Measurements from ENCODE around the gene CACNA1C. TPM values are rescaled to one million over a fixed set of nuclear protein-coding genes. Genes with fewer than 3 reads are reported as not detected.

Gene CACNA1C
- total RNA-seq, 1 experiment from 2014 or later: not detected

- Histone ChIP-seq H3K27ac (no peak overlapping the region), H3F3A (ENCODE audit: insufficient read depth, low read depth) (no peaks in the 10 kb centered on the region), H3K9me2 (ENCODE audit: insufficient read depth) (no peaks in the 10 kb centered on the region), H3K4me3 (no peak overlapping the region), H2AFZ (no peak overlapping the region), H3K9me3 (ENCODE audit: insufficient read depth, low read depth) (no peaks in the 10 kb centered on the region), H3K27me3 (ENCODE audit: insufficient read depth, low read depth) (peaks cover 100% of the 10 kb centered on the region), H4K20me1 (ENCODE audit: insufficient read depth) (peaks cover 4% of the 10 kb centered on the region; the same call in 1 of the 2 replicates), H3K4me1 (replicated peaks; ENCODE audit: insufficient read depth) (no peaks in the 10 kb centered on the region), H3K36me3 (ENCODE audit: low read depth) (no peaks in the 10 kb centered on the region), H3K79me2 (ENCODE audit: low read depth) (no peaks in the 10 kb centered on the region), H3K4me2 (no peak overlapping the region)
- BruUV-seq (replicated peaks): no TSS peak
- no peak for TF ChIP-seq CTCF (conservative IDR thresholded peaks at IDR 0.05)
- TF ChIP-seq EZH2 (IDR thresholded peaks at IDR 0.05; ENCODE audit: low read depth): no peak
- ChIA-PET CTCF (no interaction called here), POLR2A (ENCODE audit: unreplicated experiment) (no interaction called here)
- intact Hi-C loops (cut with micrococcal nuclease; ENCODE audit: unreplicated experiment): no loop called here
- DNase-seq: no peak
Measured at GRCh38 chr12:2354151-2354991, 301.6 kb downstream of the CACNA1C start.

- no peaks in the 10 kb centered on the region for H3K36me3 ChIP-seq (ENCODE audit: low read depth)
- no peaks in the 10 kb centered on the region for H3F3A ChIP-seq (ENCODE audit: insufficient read depth, low read depth)
- CTCF ChIA-PET: interaction anchor here (0.6 kb wide), 1 partner anchor 75 kb away, joined by 3 read pairs; no protein-coding TSS in a partner anchor
- H3K4me3 ChIP-seq: no peak overlapping the region
- H3K27me3 ChIP-seq (ENCODE audit: insufficient read depth, low read depth): peaks cover 96% of the 10 kb centered on the region
- no peak overlapping the region for H3K4me2 ChIP-seq
- BruUV-seq (replicated peaks): no TSS peak
- H4K20me1 ChIP-seq (ENCODE audit: insufficient read depth): peaks cover 4% of the 10 kb centered on the region; the same call in 1 of the 2 replicates
- POLR2A ChIA-PET (ENCODE audit: unreplicated experiment): no interaction called here
- no peaks in the 10 kb centered on the region for H3K9me2 ChIP-seq (ENCODE audit: insufficient read depth)
- H3K4me1 ChIP-seq (replicated peaks; ENCODE audit: insufficient read depth): no peaks in the 10 kb centered on the region
- H3K27ac ChIP-seq: no peak overlapping the region
- H3K9me3 ChIP-seq (ENCODE audit: insufficient read depth, low read depth): no peaks in the 10 kb centered on the region
- H2AFZ ChIP-seq: no peak overlapping the region
- H3K79me2 ChIP-seq (ENCODE audit: low read depth): no peaks in the 10 kb centered on the region
- no peak for DNase-seq
- TF ChIP-seq EZH2 (IDR thresholded peaks at IDR 0.05; ENCODE audit: low read depth) (no peak), CTCF (conservative IDR thresholded peaks at IDR 0.05) (no peak)
- intact Hi-C loops (cut with micrococcal nuclease; ENCODE audit: unreplicated experiment): no loop called here
Measured at GRCh38 chr12:2355198-2355597, 302.4 kb downstream of the CACNA1C start.

GRCh38 chr12:2355604-2356003 lies 302.8 kb downstream of the CACNA1C start:
- ChIA-PET CTCF (interaction anchor here (0.6 kb wide), 1 partner anchor 75 kb away, joined by 3 read pairs; no protein-coding TSS in a partner anchor), POLR2A (ENCODE audit: unreplicated experiment) (no interaction called here)

More at GRCh38 chr12:2355604-2356003, 302.8 kb downstream of the CACNA1C start:
- Histone ChIP-seq H3K27ac (no peak overlapping the region), H3F3A (ENCODE audit: insufficient read depth, low read depth) (no peaks in the 10 kb centered on the region), H3K27me3 (ENCODE audit: insufficient read depth, low read depth) (peaks cover 92% of the 10 kb centered on the region), H4K20me1 (ENCODE audit: insufficient read depth) (peaks cover 4% of the 10 kb centered on the region; the same call in 1 of the 2 replicates), H3K9me2 (ENCODE audit: insufficient read depth) (no peaks in the 10 kb centered on the region), H3K4me2 (no peak overlapping the region), H3K4me1 (replicated peaks; ENCODE audit: insufficient read depth) (no peaks in the 10 kb centered on the region), H3K4me3 (no peak overlapping the region), H3K9me3 (ENCODE audit: insufficient read depth, low read depth) (no peaks in the 10 kb centered on the region), H2AFZ (no peak overlapping the region), H3K36me3 (ENCODE audit: low read depth) (no peaks in the 10 kb centered on the region), H3K79me2 (ENCODE audit: low read depth) (no peaks in the 10 kb centered on the region)
- intact Hi-C loops (cut with micrococcal nuclease; ENCODE audit: unreplicated experiment): no loop called here
- no peak for DNase-seq
- BruUV-seq (replicated peaks): no TSS peak
- TF ChIP-seq EZH2 (IDR thresholded peaks at IDR 0.05; ENCODE audit: low read depth) (no peak), CTCF (conservative IDR thresholded peaks at IDR 0.05) (no peak)

Data from PC-9 (cell line).